C4-2B (cell line): ENCODE data around the gene GJB5.

ENCODE experiments used
- CTCF ChIP-seq: fragments of 450-650 bp; conservative IDR thresholded peaks from 2 replicates; pipeline ENCODE4 v1.5.1; 2017; ENCODE audit warnings: mild to moderate bottlenecking
- ZFX ChIP-seq: fragments of 450-650 bp; IDR thresholded peaks from 2 replicates; pipeline ENCODE4 v1.6.1; 2017

GRCh38 chr1:34714386-34714785 is 40.5 kb upstream of the GJB5 start:
- TF ChIP-seq CTCF (no peak), ZFX (no peak)
